Natural killer cell (primary cell): Measurements from ENCODE around the gene ENTPD8. TPM values are rescaled to one million over a fixed set of nuclear protein-coding genes. Genes with fewer than 3 reads are reported as not detected.

ENCODE experiments used
- ATAC-seq, 3 donors: fragments of 150-1000 bp in 2 of 3; fragments of 200-7000 bp in 1 of 3; cut with Tn5 transposase; 1 replicate in 1 of 3; 2 replicates in 2 of 3; pipeline ENCODE4 v1.10.0; 2021; ENCODE audit warnings: mild to moderate bottlenecking in 2 of 3, moderate library complexity in 2 of 3
- DNase-seq, 2 donors: peaks; one replicate each; pipeline versions ENCODE4 v3.0.0 to v3.0.0-alpha.2; 2013 to 2021; ENCODE audit warnings: mixed read lengths in 1 of 2
- H3K27ac ChIP-seq: one replicate; pipeline ENCODE4 v1.5.1; 2013; ENCODE audit warnings: mild to moderate bottlenecking, low read length
- H3K27me3 ChIP-seq: one replicate; pipeline ENCODE4 v1.6.1; 2013; ENCODE audit warnings: low read length; ENCODE audit not compliant: control insufficient read depth, insufficient read depth
- H3K36me3 ChIP-seq: one replicate; pipeline ENCODE4 v1.6.1; 2013; ENCODE audit warnings: low read length; ENCODE audit not compliant: control insufficient read depth, insufficient read depth
- H3K4me1 ChIP-seq: one replicate; pipeline ENCODE4 v1.6.1; 2013; ENCODE audit warnings: low read length; ENCODE audit not compliant: control insufficient read depth, insufficient read depth
- H3K4me3 ChIP-seq: one replicate; pipeline ENCODE4 v1.5.1; 2013; ENCODE audit warnings: low read length
- H3K9me3 ChIP-seq: one replicate; pipeline ENCODE4 v1.6.1; 2013; ENCODE audit warnings: low read length; ENCODE audit not compliant: control insufficient read depth, insufficient read depth
- H3K27ac Mint-ChIP-seq, 2 donors: one replicate each; pipeline ENCODE4 v1.8.0; 2022; ENCODE audit warnings: mild to moderate bottlenecking in 2 of 2, mixed read lengths in 2 of 2, moderate library complexity in 1 of 2
- H3K27me3 Mint-ChIP-seq, 2 donors: one replicate each; pipeline ENCODE4 v1.8.0; 2022; ENCODE audit warnings: low read depth in 2 of 2, mixed read lengths in 2 of 2
- H3K36me3 Mint-ChIP-seq: one replicate; pipeline ENCODE4 v1.8.0; 2022; ENCODE audit warnings: mixed read lengths
- H3K4me1 Mint-ChIP-seq, 2 donors: one replicate each; pipeline ENCODE4 v1.8.0; 2022; ENCODE audit warnings: mixed read lengths in 2 of 2
- H3K4me3 Mint-ChIP-seq: one replicate; pipeline ENCODE4 v1.8.0; 2022; ENCODE audit warnings: mild to moderate bottlenecking, moderate library complexity, mixed read lengths
- H3K9me3 Mint-ChIP-seq, 2 donors: one replicate each; pipeline ENCODE4 v1.8.0; 2022; ENCODE audit warnings: mixed read lengths in 2 of 2
- CTCF ChIP-seq: fragments of 200-600 bp; IDR thresholded peaks from one replicate; pipeline ENCODE4 v1.8.0; 2022; ENCODE audit warnings: antibody characterized with exemption
- WGBS: methylation state at CpG from one replicate; pipeline ENCODE4 v1.1.7; 2013; ENCODE audit warnings: missing lambda C conversion rate; ENCODE audit not compliant: insufficient coverage; 5-methylcytosine and 5-hydroxymethylcytosine counted together
- intact Hi-C: fragments of 100-400 bp; cut with micrococcal nuclease; formaldehyde crosslinking; loops from one replicate; pipeline ENCODE4 v1.14.2; 2022
- total RNA-seq, 4 donors: library from RNA; stranded (reverse); fragments of 120-200 nt in 1 of 4; gene quantifications; one replicate each; pipeline versions ENCODE4 v1.2.3 to v1.2.4, GENCODE V29; 2013 to 2022

ENTPD8 gene
- total RNA-seq, 3 donors from 2014 or later (not counting 1 experiment from before 2014, with no cell fraction given), result not detected

- H3K4me1 Mint-ChIP-seq, result peaks cover 0 to 27% of the 10 kb centered on the region in 2 donors
- TF ChIP-seq CTCF, result no peak
- ATAC-seq (no peak), DNase-seq (no peak)
- no peak overlapping the region for H3K27ac Mint-ChIP-seq
- no peaks in the 10 kb centered on the region for H3K36me3 ChIP-seq
- H3K27me3 Mint-ChIP-seq, result no peaks in the 10 kb centered on the region
- no peak overlapping the region for H3K4me3 ChIP-seq
- H3K27ac ChIP-seq, result no peak overlapping the region
- no peaks in the 10 kb centered on the region for H3K36me3 Mint-ChIP-seq
- 95% methylated on average over 23 of the region's 23 CpGs for WGBS
- H3K4me3 Mint-ChIP-seq, result no peak overlapping the region
- no peaks in the 10 kb centered on the region for H3K9me3 Mint-ChIP-seq
- no peaks in the 10 kb centered on the region for H3K27me3 ChIP-seq
- H3K9me3 ChIP-seq, result no peaks in the 10 kb centered on the region
- intact Hi-C loops, result loop anchor here (5.0 kb wide), 1 partner anchor 43 kb away; the partner anchor contains the start of genes EXD3 and NOXA1
- H3K4me1 ChIP-seq, result peaks cover 30% of the 10 kb centered on the region
These were observed 24.0 kb upstream of the ENTPD8 start for GRCh38 chr9:137465000-137465719.

GRCh38 chr9:137464291-137464999, 23.3 kb upstream of the ENTPD8 start:
- DNase-seq, result no peak
- intact Hi-C loops, result loop anchor here (5.0 kb wide), 1 partner anchor 42 kb away; the partner anchor contains the start of genes EXD3 and NOXA1
- no peaks in the 10 kb centered on the region for H3K27me3 Mint-ChIP-seq
- H3K36me3 Mint-ChIP-seq, result no peaks in the 10 kb centered on the region
- H3K4me3 Mint-ChIP-seq, result no peak overlapping the region
- H3K27ac Mint-ChIP-seq, result no peak overlapping the region
- peaks cover 0 to 33% of the 10 kb centered on the region in 2 donors for H3K4me1 Mint-ChIP-seq
- no peak for TF ChIP-seq CTCF
- no peaks in the 10 kb centered on the region for H3K9me3 Mint-ChIP-seq
- Histone ChIP-seq H3K9me3 (no peaks in the 10 kb centered on the region), H3K4me3 (no peak overlapping the region), H3K27me3 (no peaks in the 10 kb centered on the region), H3K27ac (no peak overlapping the region), H3K36me3 (no peaks in the 10 kb centered on the region), H3K4me1 (peaks cover 37% of the 10 kb centered on the region)
- no peak for ATAC-seq
- WGBS, result 98% methylated on average over 28 of the region's 28 CpGs

- ATAC-seq (no peak), DNase-seq (no peak)
- peaks cover 0 to 35% of the 10 kb centered on the region in 2 donors for H3K4me1 Mint-ChIP-seq
- Histone ChIP-seq H3K27me3 (no peaks in the 10 kb centered on the region), H3K36me3 (no peaks in the 10 kb centered on the region), H3K27ac (no peak overlapping the region), H3K4me1 (peaks cover 39% of the 10 kb centered on the region), H3K9me3 (no peaks in the 10 kb centered on the region), H3K4me3 (no peak overlapping the region)
- no peaks in the 10 kb centered on the region for H3K27me3 Mint-ChIP-seq
- intact Hi-C loops, result loop anchor here (5.0 kb wide), 1 partner anchor 42 kb away; the partner anchor contains the start of genes EXD3 and NOXA1
- no peak overlapping the region for H3K4me3 Mint-ChIP-seq
- no peaks in the 10 kb centered on the region for H3K9me3 Mint-ChIP-seq
- no peak for TF ChIP-seq CTCF
- WGBS, result 98% methylated on average over 18 of the region's 18 CpGs
- H3K27ac Mint-ChIP-seq, result no peak overlapping the region
- H3K36me3 Mint-ChIP-seq, result no peaks in the 10 kb centered on the region
These were observed 22.8 kb upstream of the ENTPD8 start for GRCh38 chr9:137463931-137464290.
